Raji (cell line): ENCODE measurements around the gene LSAMP.

Source experiments
- POLR2A ChIP-seq: IDR thresholded peaks from 2 replicates; pipeline ENCODE4 v1.6.1; 2011; ENCODE audit warnings: low read depth, low read length, control low read depth; ENCODE audit not compliant: insufficient read depth

LSAMP gene

GRCh38 chr3:116037954-116038911, 407.1 kb downstream of the LSAMP start:
- no peak for TF ChIP-seq POLR2A

- no peak for TF ChIP-seq POLR2A
These were observed 409.9 kb downstream of the LSAMP start for GRCh38 chr3:116035429-116035828.

GRCh38 chr3:116034794-116035193, 410.5 kb downstream of the LSAMP start:
- no peak for TF ChIP-seq POLR2A

GRCh38 chr3:116034086-116034485, 411.2 kb downstream of the LSAMP start:
- no peak for TF ChIP-seq POLR2A

- TF ChIP-seq POLR2A: no peak
These were observed 411.8 kb downstream of the LSAMP start for GRCh38 chr3:116033516-116033915.

- no peak for TF ChIP-seq POLR2A
These were observed 413.1 kb downstream of the LSAMP start for GRCh38 chr3:116032176-116032575.

- no peak for TF ChIP-seq POLR2A
These were observed 415.0 kb downstream of the LSAMP start for GRCh38 chr3:116030131-116030850.

- TF ChIP-seq POLR2A: no peak
These were observed 416.0 kb downstream of the LSAMP start for GRCh38 chr3:116029266-116029665.

GRCh38 chr3:116028157-116028556, 417.1 kb downstream of the LSAMP start:
- no peak for TF ChIP-seq POLR2A

- no peak for TF ChIP-seq POLR2A
These were observed 424.3 kb downstream of the LSAMP start for GRCh38 chr3:116020989-116021388.

GRCh38 chr3:116020495-116020894, 424.8 kb downstream of the LSAMP start:
- TF ChIP-seq POLR2A: no peak

- no peak for TF ChIP-seq POLR2A
These were observed 426.0 kb downstream of the LSAMP start for GRCh38 chr3:116019254-116019763.

GRCh38 chr3:116018646-116019045, 426.6 kb downstream of the LSAMP start:
- no peak for TF ChIP-seq POLR2A

- TF ChIP-seq POLR2A: no peak
These were observed 429.4 kb downstream of the LSAMP start for GRCh38 chr3:116015931-116016330.

- TF ChIP-seq POLR2A: no peak
These were observed 438.3 kb downstream of the LSAMP start for GRCh38 chr3:116007000-116007399.

- no peak for TF ChIP-seq POLR2A
These were observed 439.9 kb downstream of the LSAMP start for GRCh38 chr3:116005404-116005803.
